C4-2B (cell line): ENCODE measurements around the gene RPS18.
A peak's percentile ranks its signal among the peaks of the same experiment; 100 is the strongest.

ENCODE experiments used
- CTCF ChIP-seq: fragments of 450-650 bp; conservative IDR thresholded peaks from 2 replicates; pipeline ENCODE4 v1.5.1; 2017; ENCODE audit warnings: mild to moderate bottlenecking
- ZFX ChIP-seq: fragments of 450-650 bp; IDR thresholded peaks from 2 replicates; pipeline ENCODE4 v1.6.1; 2017

- TF ChIP-seq CTCF = no peak
- peak; percentile 68; the same call in 1 of the 2 replicates for TF ChIP-seq ZFX
These were observed 42.0 kb downstream of the RPS18 start, which contains the start of gene TAPBP for GRCh38 chr6:33313709-33314514.
